ENCODE results near the gene CCDC27. TPM values are rescaled to one million over a fixed set of nuclear protein-coding genes. Genes with fewer than 3 reads are reported as not detected.
"Not testable (repeated sequence)": the region's sequence is repeated elsewhere in the genome, so short reads cannot be mapped to it uniquely, and the experiment has no call there.

Gene CCDC27
- total RNA-seq, 1 experiment from 2014 or later, result not detected

DNA sequence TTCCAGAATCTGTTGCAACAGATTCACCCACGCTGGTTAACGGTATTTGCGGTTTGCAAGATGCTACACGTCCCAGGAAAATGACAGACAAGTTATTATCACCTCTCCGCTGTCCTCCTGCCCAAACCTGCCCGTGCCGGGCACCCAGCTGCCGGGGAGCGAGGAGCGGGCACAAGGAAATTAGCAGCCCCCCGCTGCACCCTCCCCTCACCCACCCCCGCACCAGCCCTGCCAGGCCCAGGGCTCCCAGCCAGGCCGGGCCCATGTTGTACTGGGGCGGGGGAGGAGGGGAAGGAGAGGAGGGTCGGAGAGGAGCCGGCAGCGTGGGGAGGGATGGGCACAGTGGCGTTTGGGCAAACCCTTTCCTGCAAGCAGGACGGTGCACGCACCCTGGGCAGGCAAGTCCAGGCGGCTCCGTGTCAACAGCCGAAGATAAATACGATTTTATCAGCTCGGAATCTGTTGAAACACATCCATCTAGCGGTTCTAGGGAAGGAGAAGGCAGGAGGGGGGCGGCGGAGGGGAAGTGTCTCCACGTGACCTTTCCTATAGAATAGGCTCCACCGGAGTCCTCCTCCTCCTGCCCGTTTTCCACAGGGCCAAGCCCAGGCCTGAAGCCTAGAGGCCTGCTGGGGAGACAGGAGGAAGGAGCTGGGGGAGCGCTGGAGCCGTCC lies 35.1 kb upstream of the CCDC27 start:
- in situ Hi-C loops (cut with HindIII; ENCODE audit: low sequenced_read_pairs), result no loop called here

DNA sequence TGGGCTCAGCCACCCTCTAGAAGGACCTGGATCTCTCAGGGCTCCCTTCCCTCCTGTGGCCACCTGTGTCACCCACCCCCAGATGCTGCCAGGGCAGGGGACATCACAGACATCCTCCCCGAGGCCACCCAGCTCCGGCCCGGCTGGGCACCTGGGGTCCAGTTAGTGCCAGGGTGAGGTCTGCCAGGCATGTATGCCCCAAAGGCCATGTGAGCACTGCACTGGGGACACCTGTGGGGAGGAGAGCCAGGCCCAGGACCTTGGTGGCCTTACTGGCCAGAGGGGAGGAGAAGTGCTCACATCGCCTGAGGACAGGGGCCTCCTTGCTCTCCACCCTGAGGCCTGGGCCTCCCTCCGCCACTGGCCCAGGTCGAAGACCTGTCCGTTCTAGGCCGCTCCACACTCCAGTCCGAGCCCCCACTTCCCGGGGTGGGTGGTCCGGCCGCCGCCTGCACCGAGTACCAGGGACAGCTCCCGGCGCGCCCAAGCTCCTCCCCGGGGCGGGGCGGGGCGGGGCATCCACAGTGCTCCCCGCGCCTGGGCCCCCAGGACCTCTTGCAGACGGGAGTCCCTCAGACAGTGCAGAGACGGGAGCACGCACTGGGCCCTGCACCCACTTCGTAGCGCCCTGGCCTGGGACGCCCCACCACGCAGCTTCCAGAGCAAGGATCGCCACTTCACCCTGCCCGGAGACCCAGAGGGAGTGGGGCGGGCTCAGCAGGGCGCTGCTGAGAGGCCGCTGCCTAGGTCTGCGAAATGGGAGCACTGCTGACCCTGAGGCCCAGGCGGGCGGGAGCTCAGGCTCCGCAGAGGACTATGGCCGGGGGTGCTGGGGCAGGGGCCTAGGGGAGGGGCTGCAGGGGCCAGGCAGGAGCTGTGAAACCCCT lies 34.3 kb upstream of the CCDC27 start:
- in situ Hi-C loops (cut with HindIII; ENCODE audit: low sequenced_read_pairs), result no loop called here
- no peak for DNase-seq (ENCODE audit: low spot score)

More for the DNA sequence above, 35.1 kb upstream of the CCDC27 start:
- no peak for DNase-seq (ENCODE audit: low spot score)

DNA sequence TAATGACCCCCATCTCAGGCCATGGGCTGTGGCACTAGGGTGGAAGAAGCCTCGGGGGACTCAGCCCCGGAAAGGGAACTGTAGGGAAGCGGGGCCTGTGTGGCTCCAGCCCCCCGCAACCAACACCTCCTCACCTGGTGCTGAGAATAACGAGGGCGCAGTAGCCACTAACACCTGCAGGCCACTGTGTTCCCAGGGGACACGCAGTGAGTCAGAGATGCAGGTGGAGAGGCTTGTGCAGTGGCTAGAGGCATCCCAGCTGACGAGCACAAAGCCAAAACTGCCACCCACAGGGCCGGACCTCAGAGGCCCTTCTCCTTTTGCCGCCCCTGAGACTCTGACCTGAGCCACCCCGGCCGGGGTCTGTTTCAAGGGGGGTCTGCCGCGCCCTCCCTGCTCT lies 33.5 kb upstream of the CCDC27 start:
- DNase-seq (ENCODE audit: low spot score), result no peak
- in situ Hi-C loops (cut with HindIII; ENCODE audit: low sequenced_read_pairs), result no loop called here

DNA sequence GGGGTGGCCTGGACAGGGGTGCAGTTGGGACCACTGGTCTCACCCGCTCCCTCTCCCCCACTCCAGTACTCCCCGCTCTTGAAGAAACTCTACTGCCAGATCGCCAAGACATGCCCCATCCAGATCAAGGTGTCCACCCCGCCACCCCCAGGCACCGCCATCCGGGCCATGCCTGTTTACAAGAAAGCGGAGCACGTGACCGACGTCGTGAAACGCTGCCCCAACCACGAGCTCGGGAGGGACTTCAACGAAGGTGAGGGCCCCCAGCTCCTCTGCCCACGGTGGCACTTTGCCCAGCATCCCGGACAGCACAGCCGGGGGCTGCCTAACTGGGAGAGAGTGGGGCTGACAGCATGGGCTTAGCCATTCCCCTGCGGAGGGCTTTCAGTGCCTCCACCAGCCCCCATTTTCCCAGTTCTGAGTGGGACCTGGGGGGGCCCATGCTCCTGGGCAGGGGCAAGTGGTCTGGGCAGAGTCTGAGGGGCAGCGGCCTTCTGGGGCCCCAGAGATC lies 30.2 kb upstream of the CCDC27 start:
- in situ Hi-C loops (cut with HindIII; ENCODE audit: low sequenced_read_pairs), result no loop called here
- DNase-seq (ENCODE audit: low spot score), result no peak

DNA sequence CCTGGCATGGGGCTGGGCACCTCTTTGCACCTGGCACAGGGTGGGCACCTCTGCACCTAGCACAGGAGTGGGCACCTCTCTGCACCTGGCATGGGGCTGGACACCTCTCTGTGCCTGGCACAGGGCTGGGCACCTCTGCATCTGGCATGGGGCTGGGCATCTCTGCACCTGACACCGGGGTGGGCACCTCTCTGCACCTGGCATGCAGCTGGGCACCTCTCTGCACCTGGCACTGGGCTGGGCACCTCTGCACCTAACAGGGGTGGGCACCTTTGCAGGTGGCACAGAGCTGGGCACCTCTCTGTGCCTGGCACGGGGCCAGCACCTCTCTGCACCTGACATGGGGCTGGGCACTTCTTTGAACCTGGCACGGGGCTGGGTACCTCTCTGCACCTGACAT lies 29.4 kb upstream of the CCDC27 start:
- no peak for DNase-seq (ENCODE audit: low spot score)
- in situ Hi-C loops (cut with HindIII; ENCODE audit: low sequenced_read_pairs), result no loop called here

DNA sequence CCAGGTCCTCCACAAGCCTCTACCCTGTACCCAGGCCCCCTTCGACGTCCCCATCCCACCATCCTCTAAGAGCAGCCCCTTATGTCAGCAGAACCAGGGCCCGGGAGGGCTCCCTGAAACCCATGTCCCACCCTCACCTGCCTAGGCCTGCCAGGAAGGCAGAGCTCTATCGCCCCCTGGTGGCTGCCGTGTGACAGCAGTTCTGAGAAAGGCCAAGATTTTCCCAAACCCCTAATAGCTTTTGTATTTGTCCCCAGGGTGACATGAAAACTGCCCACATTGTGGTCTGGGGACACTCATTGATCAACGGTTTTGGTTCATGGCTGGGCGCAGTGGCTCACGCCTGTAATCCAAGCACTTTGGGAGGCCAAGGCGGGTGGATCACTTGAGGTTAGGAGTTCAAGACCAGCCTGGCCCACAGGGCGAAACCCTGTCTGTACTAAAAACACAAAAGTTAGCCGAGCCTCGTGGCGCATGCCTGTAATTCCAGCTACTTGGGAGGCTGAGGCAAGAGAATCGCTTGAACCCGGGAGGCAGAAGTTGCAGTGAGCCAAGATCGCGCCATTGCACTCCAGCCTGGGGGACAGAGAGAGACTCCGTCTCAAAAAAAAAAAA lies 27.7 kb upstream of the CCDC27 start:
- DNase-seq (ENCODE audit: low spot score), result peak; percentile 83
- in situ Hi-C loops (cut with HindIII; ENCODE audit: low sequenced_read_pairs), result not testable (repeated sequence)

DNA sequence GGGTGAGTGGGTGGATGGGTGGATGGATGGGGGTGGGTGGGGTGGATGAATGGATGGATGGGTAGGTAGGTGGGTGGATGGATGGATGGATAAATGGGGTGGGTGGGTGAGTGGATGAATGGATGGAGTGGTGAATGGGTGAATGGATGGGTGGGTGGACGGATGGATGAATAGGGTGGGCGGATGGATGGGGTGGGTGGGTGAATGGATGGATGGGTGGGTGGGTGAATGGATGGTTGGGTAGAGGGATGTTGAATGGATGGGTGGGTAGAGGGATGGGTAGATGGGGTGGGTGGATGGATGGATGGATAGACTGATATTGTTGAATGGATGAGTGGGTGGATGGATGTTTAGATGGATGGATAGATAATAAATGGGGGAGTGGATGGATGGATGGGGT lies 26.9 kb upstream of the CCDC27 start:
- DNase-seq (ENCODE audit: low spot score), result no peak
- in situ Hi-C loops (cut with HindIII; ENCODE audit: low sequenced_read_pairs), result no loop called here

DNA sequence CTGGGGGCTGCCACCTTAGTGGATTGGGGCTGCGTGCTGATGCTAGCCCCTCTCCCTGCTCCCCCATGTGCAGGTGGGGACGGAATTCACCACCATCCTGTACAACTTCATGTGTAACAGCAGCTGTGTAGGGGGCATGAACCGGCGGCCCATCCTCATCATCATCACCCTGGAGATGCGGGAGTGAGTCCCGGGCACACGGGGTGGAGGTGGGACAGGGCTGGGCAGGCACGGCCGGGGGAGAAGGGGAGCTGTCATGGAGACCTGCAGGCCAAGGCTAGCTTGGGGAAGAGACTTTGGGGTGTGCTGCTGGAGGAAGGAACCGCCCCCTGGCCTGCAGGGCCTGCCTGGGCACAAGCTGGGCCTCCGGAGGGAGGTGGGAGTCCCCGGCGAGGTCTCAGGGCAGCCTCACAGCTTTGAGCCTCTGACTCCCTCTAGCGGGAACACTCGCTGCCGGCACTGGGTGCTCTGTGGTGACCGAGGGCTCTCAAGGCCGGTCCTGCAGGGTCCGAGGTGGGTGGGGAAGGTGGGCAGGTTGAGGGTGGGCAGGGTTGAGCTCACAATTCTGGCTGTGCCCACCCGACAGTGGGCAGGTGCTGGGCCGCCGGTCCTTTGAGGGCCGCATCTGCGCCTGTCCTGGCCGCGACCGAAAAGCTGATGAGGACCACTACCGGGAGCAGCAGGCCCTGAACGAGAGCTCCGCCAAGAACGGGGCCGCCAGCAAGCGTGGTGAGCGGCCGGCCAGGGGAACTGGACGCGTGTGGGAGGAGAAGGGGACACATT lies 25.0 kb upstream of the CCDC27 start:
- in situ Hi-C loops (cut with HindIII; ENCODE audit: low sequenced_read_pairs), result no loop called here

DNA sequence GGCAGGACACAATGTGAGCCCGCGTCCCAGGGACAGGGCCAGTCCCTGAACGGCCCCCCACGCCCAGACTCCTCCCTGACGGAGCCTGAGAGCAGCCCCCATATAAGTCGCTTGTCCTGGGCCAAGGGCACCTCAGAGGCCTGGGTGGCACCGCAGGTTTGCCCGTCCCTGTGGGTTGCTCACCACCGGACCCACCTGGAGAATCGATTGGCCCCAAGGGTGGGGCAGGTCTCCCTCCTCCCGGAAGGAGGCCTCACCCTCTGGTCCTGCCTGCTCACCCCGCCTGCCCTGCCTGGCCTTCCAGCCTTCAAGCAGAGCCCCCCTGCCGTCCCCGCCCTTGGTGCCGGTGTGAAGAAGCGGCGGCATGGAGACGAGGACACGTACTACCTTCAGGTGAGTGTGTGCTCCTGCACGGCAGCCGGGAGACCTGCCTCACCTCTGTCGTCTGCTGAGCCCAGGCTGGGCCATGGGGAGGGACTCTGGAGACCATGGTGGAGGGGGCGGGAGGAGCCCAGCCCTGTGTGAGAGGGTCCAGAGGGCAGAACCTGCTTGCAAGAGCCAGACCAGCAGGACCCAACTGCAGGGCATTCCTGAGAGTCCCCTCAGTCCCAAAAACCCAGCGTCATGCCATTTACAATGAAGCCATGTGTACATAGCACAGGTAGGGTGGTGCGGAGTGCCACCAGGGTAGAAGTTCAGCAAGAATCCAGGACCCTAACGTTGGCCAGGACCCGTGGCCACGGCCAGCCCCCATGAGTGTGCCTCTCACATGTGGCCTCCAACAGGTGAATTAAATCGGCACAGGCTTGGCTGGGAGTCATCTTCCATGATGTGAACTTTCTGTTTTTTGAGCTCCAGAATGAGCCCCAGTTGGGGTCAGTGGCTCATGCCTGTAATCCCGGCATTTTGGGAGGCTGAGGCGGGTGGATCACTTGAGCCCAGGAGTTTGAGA lies 24.1 kb upstream of the CCDC27 start:
- DNase-seq (ENCODE audit: low spot score), result no peak
- in situ Hi-C loops (cut with HindIII; ENCODE audit: low sequenced_read_pairs), result no loop called here

More for the DNA sequence above, 25.0 kb upstream of the CCDC27 start:
- DNase-seq (ENCODE audit: low spot score), result no peak

DNA sequence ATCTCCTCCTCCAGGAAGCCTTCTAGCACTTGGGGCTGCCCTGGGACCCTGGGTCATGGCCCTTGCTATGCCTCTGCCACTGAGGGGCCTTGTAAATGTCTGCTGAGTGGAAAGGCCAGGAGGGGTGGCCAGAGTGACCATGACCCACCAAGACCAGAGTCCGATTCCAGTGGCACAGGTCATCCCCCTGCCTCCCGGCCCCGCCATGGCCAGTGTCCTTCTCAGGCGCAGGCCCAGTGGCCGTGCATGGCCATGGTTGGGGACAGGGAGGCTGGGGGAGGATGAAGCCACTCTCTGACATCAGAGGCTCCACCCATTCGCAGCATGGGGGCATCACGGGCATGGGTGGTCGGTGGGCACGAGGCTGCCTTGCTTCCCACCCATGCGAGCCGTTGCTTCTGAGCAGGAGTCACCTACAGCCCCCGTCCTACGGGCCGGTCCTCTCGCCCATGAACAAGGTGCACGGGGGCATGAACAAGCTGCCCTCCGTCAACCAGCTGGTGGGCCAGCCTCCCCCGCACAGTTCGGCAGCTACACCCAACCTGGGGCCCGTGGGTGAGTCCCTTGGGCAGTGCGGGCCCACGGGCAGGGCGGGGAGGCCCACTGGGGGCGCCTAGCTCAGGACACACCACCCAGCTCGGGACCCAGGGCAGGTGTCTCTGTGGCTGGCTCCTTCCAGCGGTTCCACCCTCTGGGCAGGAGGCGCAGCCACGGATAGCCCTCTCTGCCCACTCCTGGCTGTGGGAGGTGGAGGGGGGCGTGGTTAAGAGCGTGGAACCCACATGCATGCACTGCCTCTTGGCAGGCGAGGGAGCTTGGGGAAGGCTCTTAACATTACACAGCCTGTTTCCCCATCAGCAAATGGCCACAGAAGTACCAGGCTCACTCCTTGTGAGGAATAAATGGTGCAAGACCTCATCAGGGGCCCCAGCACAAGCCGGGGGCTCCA lies 22.4 kb upstream of the CCDC27 start:
- in situ Hi-C loops (cut with HindIII; ENCODE audit: low sequenced_read_pairs), result no loop called here
- no peak for DNase-seq (ENCODE audit: low spot score)

DNA sequence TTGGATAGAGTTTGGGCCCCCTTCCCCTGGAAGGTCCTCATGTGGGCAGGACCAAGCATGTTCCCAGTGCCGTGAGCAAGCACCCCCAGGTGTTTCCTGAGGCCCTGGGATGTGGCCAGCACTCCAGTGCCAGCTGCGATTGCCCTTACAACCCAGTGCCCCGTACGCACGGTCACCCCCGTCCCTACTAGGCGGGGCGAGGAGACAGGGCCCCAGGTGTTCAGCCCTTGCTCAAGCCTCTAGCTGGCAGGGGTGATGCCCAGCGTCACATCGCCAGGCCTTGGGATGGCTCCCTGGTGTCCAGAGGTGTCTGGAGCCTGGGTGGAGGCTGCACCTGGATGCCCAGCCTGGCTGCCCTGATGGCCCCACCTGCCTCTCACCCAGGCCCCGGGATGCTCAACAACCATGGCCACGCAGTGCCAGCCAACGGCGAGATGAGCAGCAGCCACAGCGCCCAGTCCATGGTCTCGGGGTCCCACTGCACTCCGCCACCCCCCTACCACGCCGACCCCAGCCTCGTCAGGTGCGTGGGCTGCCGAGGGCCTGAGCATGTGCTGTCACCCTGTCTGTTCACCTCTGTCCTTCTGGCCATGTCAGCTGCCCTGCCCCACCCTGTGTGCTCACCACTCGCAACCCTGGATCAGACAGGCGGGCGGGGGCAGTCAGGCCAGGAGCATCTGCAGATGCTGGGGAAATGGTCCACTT lies 21.6 kb upstream of the CCDC27 start:
- in situ Hi-C loops (cut with HindIII; ENCODE audit: low sequenced_read_pairs), result no loop called here
- DNase-seq (ENCODE audit: low spot score), result no peak

DNA sequence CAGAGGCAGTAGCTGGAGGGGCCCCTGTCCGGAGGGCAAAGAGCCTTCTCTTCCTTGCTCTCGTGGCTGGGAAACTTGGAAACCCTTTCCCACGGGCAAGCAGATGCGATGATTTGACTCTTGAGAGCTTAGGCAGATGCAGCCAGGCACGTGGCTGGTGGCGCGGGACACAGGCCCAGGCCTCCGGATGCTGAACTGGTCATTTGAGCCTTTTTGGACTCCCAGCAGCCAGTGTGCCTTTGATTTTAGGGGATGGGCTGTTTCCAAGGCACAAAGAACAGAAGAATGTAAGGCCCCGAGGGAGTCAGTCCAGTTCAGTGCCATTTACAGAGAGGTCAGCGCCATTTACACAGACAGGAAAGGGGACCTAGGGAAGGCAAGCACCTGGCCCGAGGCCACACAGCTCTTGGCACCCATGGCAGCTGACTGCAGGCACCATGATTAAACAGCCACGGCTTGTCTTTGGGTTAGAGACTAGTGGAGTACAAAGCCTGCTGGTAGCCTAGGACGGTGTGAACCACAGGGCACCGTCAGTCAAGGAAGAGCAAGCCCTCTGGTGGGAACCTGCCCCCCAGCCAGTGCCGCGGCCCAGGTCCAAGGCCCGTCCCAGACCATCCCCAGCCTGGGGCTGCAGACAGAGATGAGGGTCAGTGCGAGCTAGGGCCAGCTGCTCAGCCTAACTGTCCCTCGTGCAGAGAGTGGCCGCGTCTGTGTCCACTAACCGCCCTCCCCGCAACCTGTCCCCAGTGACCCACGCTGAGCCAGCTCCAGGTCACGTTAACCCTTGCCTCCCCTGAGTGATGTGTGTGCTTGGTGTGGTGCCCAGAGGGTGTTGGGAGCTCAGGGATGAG lies 20.4 kb upstream of the CCDC27 start:
- in situ Hi-C loops (cut with HindIII; ENCODE audit: low sequenced_read_pairs), result no loop called here
- DNase-seq (ENCODE audit: low spot score), result peak; percentile 24

DNA sequence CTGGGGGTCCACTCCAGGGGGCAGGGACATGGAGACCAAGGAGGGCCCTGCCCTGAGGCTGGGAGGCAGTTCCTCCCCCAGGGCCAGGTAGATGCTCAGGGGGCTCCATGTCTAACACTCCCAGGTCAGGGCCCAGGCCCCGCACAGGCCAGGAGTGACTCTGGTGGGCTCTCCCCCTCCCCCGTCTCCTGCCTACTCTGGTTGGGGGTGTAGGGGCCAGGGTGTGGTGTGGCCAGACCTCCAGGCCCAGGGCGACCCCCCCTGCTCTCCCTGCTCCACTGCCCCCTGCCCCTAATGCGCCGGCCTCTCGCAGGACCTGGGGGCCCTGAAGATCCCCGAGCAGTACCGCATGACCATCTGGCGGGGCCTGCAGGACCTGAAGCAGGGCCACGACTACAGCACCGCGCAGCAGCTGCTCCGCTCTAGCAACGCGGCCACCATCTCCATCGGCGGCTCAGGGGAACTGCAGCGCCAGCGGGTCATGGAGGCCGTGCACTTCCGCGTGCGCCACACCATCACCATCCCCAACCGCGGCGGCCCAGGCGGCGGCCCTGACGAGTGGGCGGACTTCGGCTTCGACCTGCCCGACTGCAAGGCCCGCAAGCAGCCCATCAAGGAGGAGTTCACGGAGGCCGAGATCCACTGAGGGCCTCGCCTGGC lies 19.7 kb upstream of the CCDC27 start:
- in situ Hi-C loops (cut with HindIII; ENCODE audit: low sequenced_read_pairs), result no loop called here
- no peak for DNase-seq (ENCODE audit: low spot score)

DNA sequence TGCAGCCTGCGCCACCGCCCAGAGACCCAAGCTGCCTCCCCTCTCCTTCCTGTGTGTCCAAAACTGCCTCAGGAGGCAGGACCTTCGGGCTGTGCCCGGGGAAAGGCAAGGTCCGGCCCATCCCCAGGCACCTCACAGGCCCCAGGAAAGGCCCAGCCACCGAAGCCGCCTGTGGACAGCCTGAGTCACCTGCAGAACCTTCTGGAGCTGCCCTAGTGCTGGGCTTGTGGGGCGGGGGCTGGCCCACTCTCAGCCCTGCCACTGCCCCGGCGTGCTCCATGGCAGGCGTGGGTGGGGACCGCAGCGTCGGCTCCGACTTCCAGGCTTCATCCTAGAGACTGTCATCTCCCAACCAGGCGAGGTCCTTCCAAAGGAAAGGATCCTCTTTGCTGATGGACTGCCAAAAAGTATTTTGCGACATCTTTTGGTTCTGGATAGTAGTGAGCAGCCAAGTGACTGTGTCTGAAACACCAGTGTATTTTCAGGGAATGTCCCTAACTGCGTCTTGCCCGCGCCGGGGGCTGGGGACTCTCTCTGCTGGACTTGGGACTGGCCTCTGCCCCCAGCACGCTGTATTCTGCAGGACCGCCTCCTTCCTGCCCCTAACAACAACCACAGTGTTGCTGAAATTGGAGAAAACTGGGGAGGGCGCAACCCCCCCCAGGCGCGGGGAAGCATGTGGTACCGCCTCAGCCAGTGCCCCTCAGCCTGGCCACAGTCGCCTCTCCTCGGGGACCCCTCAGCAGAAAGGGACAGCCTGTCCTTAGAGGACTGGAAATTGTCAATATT lies 19.0 kb upstream of the CCDC27 start:
- in situ Hi-C loops (cut with HindIII; ENCODE audit: low sequenced_read_pairs), result no loop called here
- no peak for DNase-seq (ENCODE audit: low spot score)

All from G401 (cell line).